HCT116 (cell line): ENCODE results near the gene ALDH8A1. TPM values are rescaled to one million over a fixed set of nuclear protein-coding genes. Genes with fewer than 3 reads are reported as not detected.

ENCODE experiments used
- ATAC-seq: fragments of 200-7000 bp; cut with Tn5 transposase; 2 replicates; pipeline ENCODE4 v1.9.1; 2020; ENCODE audit warnings: mild to moderate bottlenecking, moderate library complexity
- BruUV-seq: library from RNA; stranded (reverse); fragments of 400-500 nt; replicated peaks from 2 replicates; lab custom pipeline; 2021; lab: Mats Ljungman, UMichigan
- CTCF ChIA-PET: fragments of 300-600 bp; sonication (Branson Sonifier 250); formaldehyde crosslinking; loops from one replicate; lab custom pipeline; 2021; ENCODE audit warnings: antibody characterized with exemption; lab: Charles Lee
- POLR2A ChIA-PET: fragments of 300-600, 350-600 bp; sonication (Branson Sonifier 250); formaldehyde crosslinking; loops from one replicate; lab custom pipeline; 2021; ENCODE audit warnings: antibody characterized with exemption; lab: Charles Lee
- RAD21 ChIA-PET, 2 experiments: fragments of 300-600 bp; sonication (Branson Sonifier 250); formaldehyde crosslinking; loops; one replicate each; lab custom pipeline; 2023; ENCODE audit warnings: low total read pairs in 2 of 2; ENCODE audit not compliant: uncharacterized antibody in 2 of 2, unreplicated experiment in 2 of 2, low non-redundant PET in 1 of 2; lab: Charles Lee
- DNase-seq: peaks from one replicate; pipeline ENCODE4 v3.0.0-alpha.2; 2010; ENCODE audit warnings: low read depth, low spot score
- H2AFZ ChIP-seq: fragments of 200-600 bp; shearing (Covaris generic), sonication (generic); 2 replicates; pipeline ENCODE4 v1.6.1; 2017; ENCODE audit warnings: low read depth, mixed run types, mixed read lengths, antibody characterized with exemption, low read length; ENCODE audit not compliant: poor library complexity, severe bottlenecking
- H3K27ac ChIP-seq: 2 replicates; pipeline ENCODE4 v1.5.1; 2012; ENCODE audit warnings: low read depth, low read length
- H3K27me3 ChIP-seq: fragments of 200-600 bp; sonication (generic); 2 replicates; pipeline ENCODE4 v1.6.1; 2016; ENCODE audit warnings: mixed run types, low read length, mixed read lengths; ENCODE audit not compliant: insufficient read depth
- H3K36me3 ChIP-seq, 2 experiments: fragments of 200-500 bp in 1 of 2; fragments of 200-600 bp in 1 of 2; sonication (Bioruptor generic) in 1 of 2; sonication (generic) in 1 of 2; 2 replicates each; pipeline versions ENCODE4 v1.5.1 to v1.6.1; 2014 to 2016; ENCODE audit warnings: low read length in 2 of 2, inconsistent platforms in 1 of 2, mixed read lengths in 1 of 2, mixed run types in 1 of 2; ENCODE audit not compliant: insufficient read depth in 2 of 2, control insufficient read depth in 1 of 2
- H3K4me1 ChIP-seq, 2 experiments: fragments of 200-600 bp in 1 of 2; sonication (generic) in 1 of 2; 2 replicates each; pipeline versions ENCODE4 v1.5.1 to v1.6.1; 2012 to 2017; ENCODE audit warnings: low read length in 2 of 2, inconsistent platforms in 1 of 2, mild to moderate bottlenecking in 1 of 2, mixed read lengths in 1 of 2, mixed run types in 1 of 2, moderate library complexity in 1 of 2; ENCODE audit not compliant: insufficient read depth in 2 of 2, control insufficient read depth in 1 of 2
- H3K4me2 ChIP-seq: fragments of 200-600 bp; sonication (generic); 2 replicates; pipeline ENCODE4 v1.6.1; 2017; ENCODE audit warnings: mixed run types, low read length, mixed read lengths
- H3K4me3 ChIP-seq, 2 experiments: fragments of 200-600 bp in 1 of 2; sonication (generic) in 1 of 2; replicated peaks in 1 of 2; 2 replicates each; pipeline ENCODE4 v1.5.1; 2011 to 2016; ENCODE audit warnings: low read length in 2 of 2, control low read depth in 1 of 2, low read depth in 1 of 2, mild to moderate bottlenecking in 1 of 2, mixed read lengths in 1 of 2, mixed run types in 1 of 2
- H3K79me2 ChIP-seq: fragments of 200-600 bp; sonication (generic); 2 replicates; pipeline ENCODE4 v1.6.1; 2017; ENCODE audit warnings: mild to moderate bottlenecking, mixed run types, low read length, moderate library complexity, mixed read lengths; ENCODE audit not compliant: insufficient read depth
- H3K9ac ChIP-seq: fragments of 200-600 bp; sonication (generic); 2 replicates; pipeline ENCODE4 v1.6.1; 2016; ENCODE audit warnings: low read length, mixed read lengths
- H3K9me2 ChIP-seq: fragments of 200-600 bp; sonication (generic), shearing (Covaris generic); 2 replicates; pipeline ENCODE4 v1.6.1; 2017; ENCODE audit warnings: mixed run types, mild to moderate bottlenecking, moderate library complexity; ENCODE audit not compliant: insufficient read depth
- H3K9me3 ChIP-seq, 2 experiments: fragments of 200-500 bp in 1 of 2; fragments of 200-600 bp in 1 of 2; sonication (Bioruptor generic) in 1 of 2; sonication (generic) in 1 of 2; 2 replicates each; pipeline ENCODE4 v1.6.1; 2014 to 2017; ENCODE audit warnings: low read length in 2 of 2, mixed read lengths in 2 of 2, inconsistent platforms in 1 of 2, low read depth in 1 of 2, mild to moderate bottlenecking in 1 of 2, mixed run types in 1 of 2, moderate library complexity in 1 of 2; ENCODE audit not compliant: control insufficient read depth in 1 of 2, insufficient read depth in 1 of 2
- H4K20me1 ChIP-seq: fragments of 200-600 bp; sonication (generic), shearing (Covaris generic); 2 replicates; pipeline ENCODE4 v1.6.1; 2017; ENCODE audit warnings: mixed run types, mild to moderate bottlenecking, moderate library complexity; ENCODE audit not compliant: insufficient read depth
- ATF3 ChIP-seq: IDR thresholded peaks from 2 replicates; pipeline ENCODE4 v1.6.1; 2012
- CEBPB ChIP-seq: IDR thresholded peaks from 2 replicates; pipeline ENCODE4 v1.6.1; 2012; ENCODE audit warnings: low read depth
- EGR1 ChIP-seq: IDR thresholded peaks from 2 replicates; pipeline ENCODE4 v1.6.1; 2012; ENCODE audit warnings: low read depth
- ELF1 ChIP-seq: IDR thresholded peaks from 2 replicates; pipeline ENCODE4 v1.6.1; 2012; ENCODE audit warnings: low read depth, borderline replicate concordance
- EZH2 ChIP-seq: fragments of 200-600 bp; sonication (generic); IDR thresholded peaks from 2 replicates; pipeline ENCODE4 v1.6.1; 2017; ENCODE audit warnings: antibody characterized with exemption, mixed run types
- POLR2A ChIP-seq: IDR thresholded peaks from 2 replicates; pipeline ENCODE4 v1.7.0; 2011; ENCODE audit warnings: borderline replicate concordance; ENCODE audit not compliant: insufficient read depth, insufficient read length; ENCODE audit errors: extremely low read depth
- POLR2AphosphoS5 ChIP-seq: IDR thresholded peaks from 2 replicates; pipeline ENCODE4 v1.6.1; 2011; ENCODE audit warnings: mild to moderate bottlenecking, low read depth, low read length, moderate library complexity
- RAD21 ChIP-seq: IDR thresholded peaks from 2 replicates; pipeline ENCODE4 v1.6.1; 2012; ENCODE audit warnings: low read depth, mild to moderate bottlenecking
- REST ChIP-seq: IDR thresholded peaks from 2 replicates; pipeline ENCODE4 v1.6.1; 2012; ENCODE audit warnings: low read depth
- SIN3A ChIP-seq: IDR thresholded peaks from 2 replicates; pipeline ENCODE4 v1.6.1; 2012; ENCODE audit warnings: low read depth
- SP1 ChIP-seq: IDR thresholded peaks from 2 replicates; pipeline ENCODE4 v1.6.1; 2012; ENCODE audit warnings: low read depth
- TCF7L2 ChIP-seq: IDR thresholded peaks from 2 replicates; pipeline ENCODE4 v1.7.0; 2011; ENCODE audit warnings: borderline replicate concordance, inconsistent platforms; ENCODE audit not compliant: insufficient read depth, insufficient read length; ENCODE audit errors: extremely low read depth
- YY1 ChIP-seq: IDR thresholded peaks from 2 replicates; pipeline ENCODE4 v1.6.1; 2011; ENCODE audit warnings: low read length, low read depth, moderate library complexity, mild to moderate bottlenecking; ENCODE audit not compliant: insufficient replicate concordance; ENCODE audit errors: extremely low read depth
- ZFX ChIP-seq: fragments of 450-650 bp; IDR thresholded peaks from 2 replicates; pipeline ENCODE4 v1.6.1; 2017
- ZNF274 ChIP-seq: fragments of 200-500 bp; sonication (Bioruptor generic); IDR thresholded peaks from 2 replicates; pipeline ENCODE4 v1.6.1; 2014; ENCODE audit warnings: mild to moderate bottlenecking, low read depth, low read length, inconsistent platforms
- intact Hi-C: fragments of 100-400 bp; cut with micrococcal nuclease; formaldehyde crosslinking; loops from 2 replicates; pipeline ENCODE4 v1.10.0; 2022
- total RNA-seq: library from RNA; stranded (reverse); gene quantifications from one replicate; pipeline ENCODE4 v1.2.1, GENCODE V29; 2021; ENCODE audit not compliant: unreplicated experiment
- TF ChIP-seq, protein P1 (sequence below), 3 experiments: fragments of 200-600 bp in 1 of 3; sonication (generic) in 1 of 3; IDR thresholded peaks in 2 of 3; conservative IDR thresholded peaks in 1 of 3; 2 replicates each; pipeline ENCODE4 v1.5.1; 2012 to 2017; ENCODE audit warnings: low read depth in 2 of 3, low read length in 2 of 3, antibody characterized with exemption in 1 of 3, borderline replicate concordance in 1 of 3, control low read depth in 1 of 3, mild to moderate bottlenecking in 1 of 3, mixed read lengths in 1 of 3, mixed run types in 1 of 3, moderate library complexity in 1 of 3; ENCODE audit not compliant: insufficient read depth in 1 of 3
- TF ChIP-seq, protein P2 (sequence below): IDR thresholded peaks from 2 replicates; pipeline ENCODE4 v1.6.1; 2012
- TF ChIP-seq, protein P3 (sequence below): IDR thresholded peaks from 2 replicates; pipeline ENCODE4 v1.6.1; 2011; ENCODE audit warnings: mild to moderate bottlenecking, low read length, moderate library complexity; ENCODE audit not compliant: insufficient replicate concordance; ENCODE audit errors: extremely low read depth

Gene ALDH8A1
- total RNA-seq, 1 experiment from 2014 or later: 1.4 TPM

DNA sequence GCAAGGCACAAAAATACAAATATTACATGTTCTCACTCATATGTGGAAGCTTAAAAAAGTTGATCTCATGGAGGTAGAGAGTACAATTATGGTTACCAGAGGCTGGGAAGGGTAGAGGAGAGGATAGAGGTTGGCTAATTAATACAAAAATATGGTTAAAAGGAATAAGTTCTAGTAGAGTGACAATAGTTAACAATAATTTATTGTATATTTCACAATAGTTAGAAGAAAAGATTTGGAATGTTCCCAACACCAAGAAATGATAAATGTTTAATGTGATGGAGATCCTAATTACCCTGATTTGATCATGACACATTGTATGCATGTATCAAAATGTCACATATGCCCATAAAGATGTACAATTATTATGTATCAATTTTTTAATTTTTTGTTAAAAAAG lies 1.8 kb downstream of the ALDH8A1 start:
- H3K79me2 ChIP-seq: no peaks in the 10 kb centered on the region
- H3K36me3 ChIP-seq: no peaks in the 10 kb centered on the region
- ChIA-PET CTCF (interaction anchor here (4.8 kb wide), 1 partner anchor 8 kb away, joined by 28 read pairs; no protein-coding TSS in a partner anchor), POLR2A (no interaction called here), RAD21 (no interaction called here)
- no peaks in the 10 kb centered on the region; a peak in 1 of 4 replicates for H3K9me3 ChIP-seq
- H3K9ac ChIP-seq: no peak overlapping the region
- no peaks in the 10 kb centered on the region for H4K20me1 ChIP-seq
- H3K27ac ChIP-seq: no peak overlapping the region
- no peak overlapping the region for H3K4me3 ChIP-seq
- intact Hi-C loops: loop anchor here (10.0 kb wide), 1 partner anchor 303 kb away; no protein-coding TSS in a partner anchor
- no TSS peak for BruUV-seq
- no peak overlapping the region for H2AFZ ChIP-seq
- H3K4me2 ChIP-seq: no peak overlapping the region
- DNase-seq (no peak), ATAC-seq (no peak)
- no peaks in the 10 kb centered on the region for H3K27me3 ChIP-seq
- no peak for TF ChIP-seq RAD21
- no peak for TF ChIP-seq SP1
- TF ChIP-seq SIN3A: no peak
- TF ChIP-seq REST: no peak
- TF ChIP-seq ZFX: no peak
- TF ChIP-seq TCF7L2: no peak
- TF ChIP-seq EGR1: no peak
- no peak for TF ChIP-seq POLR2A
- TF ChIP-seq, protein P1, sequence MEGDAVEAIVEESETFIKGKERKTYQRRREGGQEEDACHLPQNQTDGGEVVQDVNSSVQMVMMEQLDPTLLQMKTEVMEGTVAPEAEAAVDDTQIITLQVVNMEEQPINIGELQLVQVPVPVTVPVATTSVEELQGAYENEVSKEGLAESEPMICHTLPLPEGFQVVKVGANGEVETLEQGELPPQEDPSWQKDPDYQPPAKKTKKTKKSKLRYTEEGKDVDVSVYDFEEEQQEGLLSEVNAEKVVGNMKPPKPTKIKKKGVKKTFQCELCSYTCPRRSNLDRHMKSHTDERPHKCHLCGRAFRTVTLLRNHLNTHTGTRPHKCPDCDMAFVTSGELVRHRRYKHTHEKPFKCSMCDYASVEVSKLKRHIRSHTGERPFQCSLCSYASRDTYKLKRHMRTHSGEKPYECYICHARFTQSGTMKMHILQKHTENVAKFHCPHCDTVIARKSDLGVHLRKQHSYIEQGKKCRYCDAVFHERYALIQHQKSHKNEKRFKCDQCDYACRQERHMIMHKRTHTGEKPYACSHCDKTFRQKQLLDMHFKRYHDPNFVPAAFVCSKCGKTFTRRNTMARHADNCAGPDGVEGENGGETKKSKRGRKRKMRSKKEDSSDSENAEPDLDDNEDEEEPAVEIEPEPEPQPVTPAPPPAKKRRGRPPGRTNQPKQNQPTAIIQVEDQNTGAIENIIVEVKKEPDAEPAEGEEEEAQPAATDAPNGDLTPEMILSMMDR (IDR thresholded peaks at IDR 0.05 in 2 of 3, conservative IDR thresholded peaks at IDR 0.05 in 1 of 3; ENCODE audit: borderline replicate concordance in 1 of 3, insufficient read depth in 1 of 3, low read depth in 2 of 3, low read length in 2 of 3): no peak
- TF ChIP-seq, protein P2, sequence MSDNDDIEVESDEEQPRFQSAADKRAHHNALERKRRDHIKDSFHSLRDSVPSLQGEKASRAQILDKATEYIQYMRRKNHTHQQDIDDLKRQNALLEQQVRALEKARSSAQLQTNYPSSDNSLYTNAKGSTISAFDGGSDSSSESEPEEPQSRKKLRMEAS: no peak
- TF ChIP-seq, protein P3, sequence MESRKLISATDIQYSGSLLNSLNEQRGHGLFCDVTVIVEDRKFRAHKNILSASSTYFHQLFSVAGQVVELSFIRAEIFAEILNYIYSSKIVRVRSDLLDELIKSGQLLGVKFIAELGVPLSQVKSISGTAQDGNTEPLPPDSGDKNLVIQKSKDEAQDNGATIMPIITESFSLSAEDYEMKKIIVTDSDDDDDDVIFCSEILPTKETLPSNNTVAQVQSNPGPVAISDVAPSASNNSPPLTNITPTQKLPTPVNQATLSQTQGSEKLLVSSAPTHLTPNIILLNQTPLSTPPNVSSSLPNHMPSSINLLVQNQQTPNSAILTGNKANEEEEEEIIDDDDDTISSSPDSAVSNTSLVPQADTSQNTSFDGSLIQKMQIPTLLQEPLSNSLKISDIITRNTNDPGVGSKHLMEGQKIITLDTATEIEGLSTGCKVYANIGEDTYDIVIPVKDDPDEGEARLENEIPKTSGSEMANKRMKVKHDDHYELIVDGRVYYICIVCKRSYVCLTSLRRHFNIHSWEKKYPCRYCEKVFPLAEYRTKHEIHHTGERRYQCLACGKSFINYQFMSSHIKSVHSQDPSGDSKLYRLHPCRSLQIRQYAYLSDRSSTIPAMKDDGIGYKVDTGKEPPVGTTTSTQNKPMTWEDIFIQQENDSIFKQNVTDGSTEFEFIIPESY: no peak
- TF ChIP-seq ATF3: no peak
- TF ChIP-seq POLR2AphosphoS5: no peak
- no peak for TF ChIP-seq CEBPB
- no peak for TF ChIP-seq YY1
- TF ChIP-seq EZH2: no peak
- no peak for TF ChIP-seq ELF1
- no peak for TF ChIP-seq ZNF274
- H3K9me2 ChIP-seq: no peaks in the 10 kb centered on the region
- H3K4me1 ChIP-seq: no peaks in the 10 kb centered on the region
